Fibroblast of the aortic adventitia (primary cell): ENCODE data around the gene ZMIZ1. TPM values are rescaled to one million over a fixed set of nuclear protein-coding genes. Genes with fewer than 3 reads are reported as not detected.

Source experiments
- DNase-seq: peaks from one replicate; pipeline ENCODE4 v3.0.0-alpha.2; 2010; ENCODE audit warnings: low read depth
- H3K4me3 ChIP-seq: 2 replicates; pipeline ENCODE4 v1.5.1; 2011; ENCODE audit warnings: low read depth, mild to moderate bottlenecking, control low read depth, low read length, moderate library complexity
- CTCF ChIP-seq: IDR thresholded peaks from 2 replicates; pipeline ENCODE4 v1.5.1; 2011; ENCODE audit warnings: mild to moderate bottlenecking, low read length, control low read depth, inconsistent platforms; ENCODE audit not compliant: insufficient read depth
- total RNA-seq: library from RNA; depleted of rRNA; stranded (reverse); fragments of >200 nt; gene quantifications from 2 replicates; pipeline ENCODE4 v1.2.3, GENCODE V29; 2012; ENCODE audit warnings: low replicate concordance

ZMIZ1 gene
- total RNA-seq, 1 donor, result 28.1 TPM

DNA sequence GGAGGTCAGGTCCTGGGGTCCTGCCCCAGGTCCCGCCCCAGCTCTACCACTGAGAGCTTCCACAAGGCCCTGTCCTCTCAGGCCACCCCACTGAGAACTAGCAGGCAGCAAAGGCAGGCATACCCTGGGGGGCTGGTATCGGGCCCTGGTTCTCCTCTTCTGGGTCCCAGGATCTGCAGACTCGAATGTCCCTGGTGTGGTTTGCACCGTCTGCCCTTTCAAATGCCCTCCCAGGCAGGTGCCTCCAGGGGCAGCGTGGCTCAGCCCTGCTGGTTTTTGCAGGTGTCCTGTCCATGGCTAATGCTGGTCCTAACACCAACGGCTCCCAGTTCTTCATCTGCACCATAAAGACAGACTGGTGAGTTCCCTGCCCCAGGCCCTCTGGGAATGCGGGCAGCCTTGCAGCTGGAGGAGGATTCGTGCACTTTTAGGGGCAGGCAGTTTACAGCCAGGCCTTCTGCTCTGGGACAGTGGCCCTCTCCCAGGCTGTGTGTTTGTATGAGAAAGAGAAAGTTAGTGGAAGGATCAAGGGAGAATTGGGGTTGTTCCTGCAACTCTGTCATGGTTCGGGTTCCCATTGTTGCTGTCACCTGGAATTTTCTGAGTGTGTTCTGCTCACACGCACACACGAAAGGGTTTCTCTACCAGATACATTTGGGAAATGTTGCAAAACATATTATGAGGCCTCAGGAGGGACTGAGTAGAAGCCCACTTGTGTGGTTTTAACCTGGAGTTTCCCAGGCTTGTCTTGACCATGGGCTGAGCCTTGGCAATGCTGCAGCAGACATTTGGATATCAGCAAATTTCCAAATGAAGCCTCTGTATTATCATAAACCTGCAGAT is 283.5 kb downstream of the ZMIZ1 start:
- no peak overlapping the region for H3K4me3 ChIP-seq
- no peak for TF ChIP-seq CTCF
- no peak for DNase-seq

GRCh38 chr10:79353000-79353406 is 284.2 kb downstream of the ZMIZ1 start:
- no peak overlapping the region for H3K4me3 ChIP-seq
- no peak for DNase-seq
- TF ChIP-seq CTCF, result no peak

DNA sequence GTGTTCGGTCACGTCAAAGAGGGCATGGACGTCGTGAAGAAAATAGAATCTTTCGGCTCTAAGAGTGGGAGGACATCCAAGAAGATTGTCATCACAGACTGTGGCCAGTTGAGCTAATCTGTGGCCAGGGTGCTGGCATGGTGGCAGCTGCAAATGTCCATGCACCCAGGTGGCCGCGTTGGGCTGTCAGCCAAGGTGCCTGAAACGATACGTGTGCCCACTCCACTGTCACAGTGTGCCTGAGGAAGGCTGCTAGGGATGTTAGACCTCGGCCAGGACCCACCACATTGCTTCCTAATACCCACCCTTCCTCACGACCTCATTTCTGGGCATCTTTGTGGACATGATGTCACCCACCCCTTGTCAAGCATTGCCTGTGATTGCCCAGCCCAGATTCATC is 285.0 kb downstream of the ZMIZ1 start:
- no peak for DNase-seq
- H3K4me3 ChIP-seq, result no peak overlapping the region
- TF ChIP-seq CTCF, result no peak

GRCh38 chr10:79354141-79354540 is 285.4 kb downstream of the ZMIZ1 start:
- no peak for DNase-seq
- no peak for TF ChIP-seq CTCF
- no peak overlapping the region for H3K4me3 ChIP-seq

GRCh38 chr10:79354615-79355014 is 285.8 kb downstream of the ZMIZ1 start:
- TF ChIP-seq CTCF, result no peak
- H3K4me3 ChIP-seq, result no peak overlapping the region
- no peak for DNase-seq

GRCh38 chr10:79355420-79356017 is 286.8 kb downstream of the ZMIZ1 start:
- no peak overlapping the region for H3K4me3 ChIP-seq
- no peak for DNase-seq
- TF ChIP-seq CTCF, result no peak
